ENCODE measurements around the gene PMS1.

- TF ChIP-seq CTCF (IDR thresholded peaks at IDR 0.05; ENCODE audit: low read depth, low read length), result no peak
- TF ChIP-seq EZH2phosphoT487 (IDR thresholded peaks at IDR 0.05; ENCODE audit: low read depth), result no peak
Observed at GRCh38 chr2:189797902-189798301, 13.7 kb downstream of the PMS1 start.

Measured in OCI-LY3 (cell line).